HG03565 (cell line): ENCODE data around the gene RALY.

Source experiments
- ATAC-seq: cut with Tn5 transposase; IDR thresholded peaks from one replicate; pipeline ENCODE4 v1.9.1; 2021; ENCODE audit warnings: mild to moderate bottlenecking, moderate library complexity; ENCODE audit not compliant: unreplicated experiment

The RALY gene

DNA sequence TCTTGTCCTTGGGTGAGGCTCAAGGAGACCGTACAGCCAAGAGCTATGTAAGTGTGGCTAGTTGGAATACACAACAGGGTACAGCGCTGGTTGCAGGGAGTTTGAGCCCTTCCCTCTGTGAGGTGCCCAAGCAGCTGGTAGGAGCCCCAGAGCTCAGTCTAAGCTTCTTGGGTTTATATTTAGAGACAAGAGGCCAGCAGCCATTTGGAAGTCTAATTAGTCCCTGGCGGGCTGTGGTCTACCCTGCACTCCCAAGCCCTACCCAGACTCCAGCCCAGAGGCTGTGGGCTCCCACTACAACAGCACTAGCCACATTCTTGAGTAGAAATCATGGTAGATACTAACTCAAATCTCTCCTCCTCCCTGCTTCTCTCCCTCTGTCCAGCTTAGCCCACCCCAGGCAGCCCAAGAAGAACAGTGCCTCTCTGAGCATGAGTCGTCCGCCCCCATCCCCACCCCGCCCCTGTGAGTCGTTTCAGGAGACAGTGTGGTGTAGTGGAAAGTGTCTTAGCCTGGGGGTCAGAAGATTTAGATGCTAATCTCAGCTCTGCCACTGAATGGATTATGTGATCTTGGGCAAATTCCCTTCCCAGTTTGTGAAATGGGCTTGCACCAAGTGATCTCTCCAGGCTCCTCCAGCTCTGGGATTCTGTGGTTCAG, 80.5 kb downstream of the RALY start:
- ATAC-seq: no peak

GRCh38 chr20:34075647-34076046, 81.9 kb downstream of the RALY start:
- ATAC-seq: no peak

DNA sequence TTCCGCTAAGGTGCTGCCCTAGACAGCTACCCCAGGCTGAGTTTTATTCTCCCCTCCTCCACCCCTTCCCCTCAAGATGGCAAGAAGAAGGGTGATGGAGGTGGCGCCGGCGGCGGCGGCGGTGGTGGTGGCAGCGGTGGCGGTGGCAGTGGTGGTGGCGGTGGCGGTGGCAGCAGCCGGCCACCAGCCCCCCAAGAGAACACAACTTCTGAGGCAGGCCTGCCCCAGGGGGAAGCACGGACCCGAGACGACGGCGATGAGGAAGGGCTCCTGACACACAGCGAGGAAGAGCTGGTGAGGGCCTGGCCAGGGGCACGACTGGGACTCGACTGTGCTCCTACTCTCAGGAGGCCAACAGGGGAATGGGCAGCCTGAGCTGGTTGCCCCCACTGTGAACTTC, 83.2 kb downstream of the RALY start:
- ATAC-seq: no peak

DNA sequence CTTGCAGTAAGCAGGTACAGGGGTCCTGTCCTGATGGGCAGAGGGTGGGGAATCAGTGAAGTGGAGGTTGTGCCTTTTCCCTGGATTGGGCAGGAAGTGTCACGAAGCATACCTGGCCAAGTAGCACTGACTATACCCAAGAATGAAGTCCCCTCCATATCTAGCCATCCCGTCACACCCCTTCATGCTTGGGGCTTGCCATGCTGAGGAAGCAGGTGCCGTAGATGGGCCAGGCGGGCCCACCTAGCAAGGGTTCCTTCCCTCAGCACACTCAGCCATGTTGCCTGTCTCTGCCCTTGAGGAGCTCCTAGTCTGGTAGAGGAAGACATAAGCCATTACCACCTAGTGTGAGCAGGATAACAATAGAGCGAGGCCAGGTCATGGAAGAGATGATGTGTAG, 84.8 kb downstream of the RALY start:
- no peak for ATAC-seq

- ATAC-seq: no peak
Measured at GRCh38 chr20:34079818-34080217, 86.1 kb downstream of the RALY start.

- ATAC-seq: no peak
Measured at GRCh38 chr20:34082232-34082887, 88.6 kb downstream of the RALY start.

- no peak for ATAC-seq
Measured at GRCh38 chr20:34083137-34083536, 89.4 kb downstream of the RALY start.

DNA sequence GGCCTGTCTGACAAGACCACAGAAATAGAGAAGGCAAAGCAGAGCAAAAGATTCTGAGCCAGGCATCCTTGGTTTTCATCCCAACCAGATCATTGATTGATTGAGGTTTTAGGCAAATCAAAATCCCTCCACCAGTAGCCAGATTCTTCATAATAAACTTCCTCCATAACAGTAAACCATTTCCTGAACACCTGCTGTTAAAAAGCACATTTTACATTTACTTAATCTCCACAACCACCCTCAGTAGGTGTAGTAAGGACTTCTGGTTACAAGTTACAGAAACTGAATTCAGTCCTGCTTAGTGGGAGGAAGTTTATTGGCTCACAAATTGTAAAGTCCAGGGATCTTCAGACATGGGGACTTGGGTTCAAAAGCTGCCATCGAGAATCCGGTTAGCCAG, 90.1 kb downstream of the RALY start:
- no peak for ATAC-seq

DNA sequence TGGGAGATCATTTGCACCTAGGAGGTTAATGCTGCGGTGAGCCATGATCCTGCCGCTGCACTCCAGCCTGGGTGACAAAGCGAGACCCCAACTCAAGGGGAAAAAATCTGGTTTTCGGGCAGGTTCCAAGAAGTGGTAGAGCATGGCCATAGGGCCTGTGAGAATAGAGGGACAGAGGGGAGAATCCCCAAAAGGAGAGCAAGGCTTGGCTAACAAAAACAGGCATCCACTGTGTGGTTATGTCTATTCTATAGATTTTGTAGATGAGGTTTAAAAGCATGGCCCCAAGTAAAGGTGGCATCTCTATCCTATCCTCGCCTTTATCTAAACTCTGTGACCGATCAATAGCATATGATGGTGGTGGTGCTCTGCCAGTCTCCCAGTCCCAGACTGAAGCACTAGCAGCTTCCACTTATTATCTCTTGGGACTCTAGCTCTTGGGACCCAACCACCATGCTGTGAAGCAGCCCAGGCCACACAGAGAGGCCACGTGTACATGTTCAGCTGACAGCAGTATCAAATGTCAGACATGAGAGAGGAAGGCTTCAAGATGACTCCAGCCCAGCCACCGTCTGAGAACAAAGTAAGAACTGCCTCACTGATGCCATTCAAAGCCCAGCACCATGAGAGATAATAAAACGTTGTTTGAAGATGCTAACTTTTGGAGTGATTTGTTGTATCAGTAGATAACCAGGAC, 90.7 kb downstream of the RALY start:
- ATAC-seq: no peak

GRCh38 chr20:34085544-34086040, 91.9 kb downstream of the RALY start:
- no peak for ATAC-seq

DNA sequence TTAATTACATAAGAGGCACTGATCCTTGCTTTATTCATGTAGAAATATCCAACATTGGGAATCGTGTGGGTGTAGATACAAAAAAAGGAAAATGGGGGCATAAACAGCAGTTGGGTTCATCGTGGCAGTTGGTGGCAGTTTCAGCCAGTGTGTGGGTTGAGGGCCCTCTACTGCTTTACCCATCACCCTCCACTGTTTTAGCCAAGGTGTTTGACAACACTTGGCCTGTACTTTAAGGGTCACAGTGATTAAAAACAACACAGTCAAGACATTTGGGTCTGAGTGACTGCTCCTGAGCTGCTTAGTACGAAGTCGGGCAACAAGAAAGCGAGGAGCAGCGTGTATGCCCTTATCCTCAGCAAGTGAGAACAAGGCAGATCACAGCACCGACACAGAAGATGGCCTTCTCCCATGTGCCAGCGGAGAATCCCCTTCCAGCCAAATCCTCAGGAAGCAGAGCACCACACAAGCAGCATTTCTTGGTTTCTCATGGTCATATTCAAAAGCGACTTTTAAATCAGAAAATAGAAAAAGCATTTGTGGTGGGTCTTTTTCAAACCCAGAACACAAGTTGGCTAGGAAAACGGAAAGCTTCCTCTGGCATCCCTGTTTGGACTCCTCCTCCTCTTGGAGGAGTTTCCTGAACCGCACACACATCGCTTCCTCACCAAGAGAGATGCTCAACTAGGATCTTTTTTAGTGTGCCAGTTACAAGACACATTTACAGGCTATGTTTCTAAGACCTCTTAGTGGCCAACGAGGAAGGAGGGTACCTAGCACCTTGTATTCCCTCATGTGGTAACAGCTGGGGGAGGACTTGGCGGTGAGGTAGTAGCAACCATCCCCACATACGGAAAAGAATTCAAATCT, 94.8 kb downstream of the RALY start:
- ATAC-seq: no peak

DNA sequence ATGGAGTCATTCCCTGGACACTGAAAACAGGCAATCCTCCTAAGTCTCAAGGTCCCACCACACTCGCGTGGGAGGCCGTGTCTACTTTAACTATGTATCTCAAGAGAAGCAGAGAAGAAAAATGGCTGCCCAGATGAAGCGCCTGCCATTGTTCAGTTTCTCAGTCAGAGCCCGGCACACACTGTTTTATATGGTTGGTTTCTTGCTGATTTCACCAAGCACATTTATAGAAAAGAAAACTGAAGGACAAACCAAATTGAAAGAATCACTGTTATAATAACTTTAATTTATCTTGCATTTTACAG, 95.4 kb downstream of the RALY start:
- ATAC-seq: no peak

- no peak for ATAC-seq
Measured at GRCh38 chr20:34089655-34090345, 96.1 kb downstream of the RALY start.

DNA sequence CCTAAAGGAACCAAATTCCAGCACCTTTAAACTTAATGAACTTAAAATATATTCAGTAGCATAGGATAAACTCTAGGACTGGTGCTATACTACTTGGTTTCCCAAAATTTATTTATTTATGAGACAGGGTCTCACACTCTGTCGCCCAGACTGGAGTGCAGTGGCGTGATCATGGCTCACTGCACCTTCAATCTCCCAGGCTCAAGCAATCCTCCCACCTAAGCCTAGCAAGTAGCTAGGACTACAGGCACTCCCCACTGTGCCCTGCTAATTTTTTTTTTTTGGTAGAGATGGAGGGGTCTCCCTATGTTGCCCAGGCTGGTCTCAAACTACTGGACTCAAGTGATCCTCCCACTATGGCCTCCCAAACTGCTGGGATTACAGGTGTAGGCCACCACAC, 96.9 kb downstream of the RALY start:
- no peak for ATAC-seq

DNA sequence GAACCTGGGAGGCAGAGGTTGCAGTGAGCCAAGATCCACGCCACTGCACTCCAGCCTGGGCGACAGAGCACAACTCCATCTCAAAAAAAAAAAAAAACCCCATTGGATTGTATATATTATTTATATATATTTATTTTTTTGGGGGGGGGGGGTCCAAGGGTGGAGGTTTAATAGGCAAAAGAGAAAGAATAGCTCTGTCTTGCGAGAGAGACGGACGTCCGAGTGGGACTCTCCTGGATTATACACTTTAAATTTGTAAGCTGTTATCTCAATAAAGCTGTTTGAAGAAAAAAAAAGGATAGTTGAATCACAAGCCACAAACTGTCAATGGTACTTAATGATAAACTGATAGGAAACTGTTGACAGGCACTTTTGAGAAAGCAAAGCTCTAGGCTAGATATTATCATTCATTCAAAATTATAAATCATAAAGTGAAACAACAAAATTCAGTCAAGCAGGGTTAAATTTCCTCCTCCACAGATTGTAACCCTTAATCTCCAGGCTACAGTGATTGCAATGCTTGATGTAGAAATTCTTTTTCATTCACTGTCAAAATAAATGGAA, 98.0 kb downstream of the RALY start:
- ATAC-seq: no peak

- ATAC-seq: no peak
Measured at GRCh38 chr20:34093895-34094294, 100.2 kb downstream of the RALY start.

DNA sequence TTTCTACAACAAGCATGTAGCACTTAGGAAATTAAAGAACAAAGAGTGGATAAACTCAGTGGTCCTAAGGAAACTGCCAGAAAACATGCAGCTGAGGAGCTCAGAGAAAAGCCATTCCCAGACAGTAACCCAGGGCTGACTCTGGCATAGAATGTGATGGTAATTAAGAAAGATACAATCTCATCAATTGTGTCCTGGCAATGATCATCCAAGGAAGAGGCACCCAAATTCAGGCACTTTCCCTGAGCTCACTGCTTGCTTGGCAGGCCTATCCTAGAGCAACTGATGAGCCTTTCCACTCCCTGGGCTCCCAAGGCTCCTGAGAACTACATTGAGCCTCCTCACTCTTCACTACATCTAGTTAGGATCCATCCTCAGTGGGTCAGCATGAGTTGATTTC, 102.1 kb downstream of the RALY start:
- no peak for ATAC-seq

GRCh38 chr20:34096699-34097444, 103.2 kb downstream of the RALY start:
- no peak for ATAC-seq

GRCh38 chr20:34098570-34098969, 104.9 kb downstream of the RALY start:
- ATAC-seq: no peak

GRCh38 chr20:34099675-34100074, 106.0 kb downstream of the RALY start:
- no peak for ATAC-seq
